ENCODE results near the gene RPTOR.

RPTOR gene

DNA sequence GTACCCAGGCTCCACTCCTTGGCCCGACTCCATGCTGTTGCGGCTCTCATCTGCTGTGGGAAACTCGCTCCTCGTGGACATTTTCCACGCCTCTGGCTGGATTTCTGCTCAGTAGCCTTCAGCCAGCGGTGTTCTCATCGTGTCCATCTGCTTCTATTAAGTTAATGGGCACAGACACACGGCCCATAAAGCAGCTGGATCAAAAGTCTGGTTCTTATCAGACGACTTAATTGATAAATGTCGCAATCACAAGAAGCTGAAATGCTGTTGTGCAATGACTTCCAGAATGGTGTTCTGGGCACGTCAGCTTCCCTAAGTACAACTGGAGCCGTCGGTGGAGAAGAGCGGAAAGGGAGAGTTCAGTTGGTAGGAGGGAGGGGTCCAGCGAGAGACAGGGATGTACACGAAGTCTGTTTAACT, 235.3 kb downstream of the RPTOR start:
- Histone ChIP-seq H3K9ac (ENCODE audit: low read length) (peak overlapping the region; percentile 74), H3K9me3 (ENCODE audit: control insufficient read depth, low read length) (no peaks in the 10 kb centered on the region), H3K4me1 (ENCODE audit: control insufficient read depth, insufficient read depth, low read length) (peaks cover 48% of the 10 kb centered on the region), H3K4me3 (ENCODE audit: low read length) (peak overlapping the region; percentile 62), H3K36me3 (ENCODE audit: control insufficient read depth, insufficient read depth, low read length, severe bottlenecking) (no peaks in the 10 kb centered on the region), H3K27me3 (replicated peaks; ENCODE audit: control insufficient read depth, insufficient read depth, low read length) (no peaks in the 10 kb centered on the region)
- peak; percentile 80 for DNase-seq (ENCODE audit: low read depth)

DNA sequence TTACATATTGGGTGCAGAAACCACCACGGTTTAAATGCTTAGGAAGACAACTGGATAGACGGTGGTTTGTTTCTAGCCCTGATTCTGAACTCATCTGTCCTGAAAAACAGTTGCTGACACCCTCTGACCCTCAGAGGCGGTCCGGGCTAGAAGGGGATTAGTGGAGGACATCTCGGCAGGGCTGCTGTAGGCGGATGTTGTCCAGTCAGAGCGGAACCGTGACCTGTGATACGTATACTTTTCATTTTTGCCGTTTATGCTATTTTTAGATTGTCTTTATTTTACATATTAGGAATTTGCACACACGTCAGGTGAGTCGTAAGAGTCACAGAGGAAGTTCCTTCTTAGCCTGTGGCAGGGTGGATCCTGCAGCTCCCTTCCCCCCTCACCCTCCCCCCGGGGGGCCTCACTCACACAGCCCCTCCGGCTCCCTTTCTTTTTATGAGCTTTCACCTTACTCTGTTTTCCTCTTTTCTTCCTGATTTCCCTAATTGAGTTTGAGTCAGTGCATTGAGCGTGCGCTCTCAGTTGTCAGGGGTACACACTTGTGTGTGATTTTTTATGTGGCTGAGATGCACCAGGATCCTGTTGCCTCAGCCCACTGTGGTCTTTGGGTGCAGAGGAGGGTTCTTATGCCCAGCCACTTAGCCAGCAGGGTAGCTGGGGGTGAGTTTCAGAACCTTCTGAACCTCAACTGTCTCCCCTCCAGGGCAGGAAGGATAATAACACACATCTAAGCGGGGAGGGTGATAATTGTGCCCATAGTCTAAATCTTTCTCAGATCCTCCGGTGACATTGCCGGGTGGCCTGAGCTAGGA, 236.0 kb downstream of the RPTOR start:
- H3K9ac ChIP-seq (ENCODE audit: low read length): peak overlapping the region; percentile 74
- no peak for DNase-seq (ENCODE audit: low read depth)
- no peaks in the 10 kb centered on the region for H3K36me3 ChIP-seq (ENCODE audit: control insufficient read depth, insufficient read depth, low read length, severe bottlenecking)
- H3K4me3 ChIP-seq (ENCODE audit: low read length): peak overlapping the region; percentile 62
- H3K9me3 ChIP-seq (ENCODE audit: control insufficient read depth, low read length): no peaks in the 10 kb centered on the region
- no peaks in the 10 kb centered on the region for H3K27me3 ChIP-seq (replicated peaks; ENCODE audit: control insufficient read depth, insufficient read depth, low read length)
- H3K4me1 ChIP-seq (ENCODE audit: control insufficient read depth, insufficient read depth, low read length): peaks cover 49% of the 10 kb centered on the region

DNA sequence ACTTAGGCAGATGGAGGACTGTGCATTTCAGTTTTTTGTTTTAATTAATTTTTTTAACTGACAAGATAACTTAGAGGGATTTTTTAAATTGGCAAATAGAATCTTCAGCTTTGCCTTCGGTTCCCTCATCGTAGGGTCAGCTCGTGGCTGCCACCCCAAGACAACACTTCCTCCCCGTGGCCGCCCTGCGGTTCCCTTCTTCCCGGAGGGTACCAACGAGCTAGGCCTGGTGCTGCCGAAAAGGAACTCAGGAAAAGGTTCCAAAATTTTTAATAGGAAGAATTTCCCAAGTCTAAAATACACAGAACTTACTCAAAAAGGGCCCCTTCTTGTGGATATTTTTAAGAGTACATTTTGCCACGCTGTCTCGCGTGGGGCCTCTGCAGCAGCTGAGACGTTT, 236.6 kb downstream of the RPTOR start:
- Histone ChIP-seq H3K4me1 (ENCODE audit: control insufficient read depth, insufficient read depth, low read length) (peaks cover 49% of the 10 kb centered on the region), H3K9me3 (ENCODE audit: control insufficient read depth, low read length) (no peaks in the 10 kb centered on the region), H3K36me3 (ENCODE audit: control insufficient read depth, insufficient read depth, low read length, severe bottlenecking) (no peaks in the 10 kb centered on the region), H3K9ac (ENCODE audit: low read length) (peak overlapping the region; percentile 74), H3K27me3 (replicated peaks; ENCODE audit: control insufficient read depth, insufficient read depth, low read length) (no peaks in the 10 kb centered on the region), H3K4me3 (ENCODE audit: low read length) (no peak overlapping the region)
- DNase-seq (ENCODE audit: low read depth): no peak

DNA sequence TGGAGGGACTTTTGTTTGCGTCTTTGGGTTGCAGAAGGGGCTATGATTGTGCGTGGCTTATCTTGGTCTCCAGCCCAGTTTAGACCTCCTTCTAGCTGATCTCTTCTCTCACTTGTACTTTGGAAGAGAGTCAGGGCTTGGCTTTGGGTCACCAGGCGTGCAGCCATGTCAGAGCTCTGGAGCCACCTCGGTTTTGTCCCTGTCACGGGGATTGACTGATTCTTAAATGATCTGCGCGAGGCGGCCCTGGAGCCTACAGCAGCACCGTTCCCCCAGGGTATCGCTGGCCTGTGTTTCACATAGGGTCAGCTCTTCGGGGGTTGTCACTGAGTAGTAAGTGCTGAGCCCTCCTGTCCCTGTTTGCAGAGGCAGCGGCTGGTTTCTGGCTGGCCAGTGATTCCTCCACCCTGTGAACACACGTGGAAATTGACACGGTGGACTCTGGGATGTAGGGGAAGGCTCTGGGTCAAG, 237.2 kb downstream of the RPTOR start:
- peaks cover 49% of the 10 kb centered on the region for H3K4me1 ChIP-seq (ENCODE audit: control insufficient read depth, insufficient read depth, low read length)

DNA sequence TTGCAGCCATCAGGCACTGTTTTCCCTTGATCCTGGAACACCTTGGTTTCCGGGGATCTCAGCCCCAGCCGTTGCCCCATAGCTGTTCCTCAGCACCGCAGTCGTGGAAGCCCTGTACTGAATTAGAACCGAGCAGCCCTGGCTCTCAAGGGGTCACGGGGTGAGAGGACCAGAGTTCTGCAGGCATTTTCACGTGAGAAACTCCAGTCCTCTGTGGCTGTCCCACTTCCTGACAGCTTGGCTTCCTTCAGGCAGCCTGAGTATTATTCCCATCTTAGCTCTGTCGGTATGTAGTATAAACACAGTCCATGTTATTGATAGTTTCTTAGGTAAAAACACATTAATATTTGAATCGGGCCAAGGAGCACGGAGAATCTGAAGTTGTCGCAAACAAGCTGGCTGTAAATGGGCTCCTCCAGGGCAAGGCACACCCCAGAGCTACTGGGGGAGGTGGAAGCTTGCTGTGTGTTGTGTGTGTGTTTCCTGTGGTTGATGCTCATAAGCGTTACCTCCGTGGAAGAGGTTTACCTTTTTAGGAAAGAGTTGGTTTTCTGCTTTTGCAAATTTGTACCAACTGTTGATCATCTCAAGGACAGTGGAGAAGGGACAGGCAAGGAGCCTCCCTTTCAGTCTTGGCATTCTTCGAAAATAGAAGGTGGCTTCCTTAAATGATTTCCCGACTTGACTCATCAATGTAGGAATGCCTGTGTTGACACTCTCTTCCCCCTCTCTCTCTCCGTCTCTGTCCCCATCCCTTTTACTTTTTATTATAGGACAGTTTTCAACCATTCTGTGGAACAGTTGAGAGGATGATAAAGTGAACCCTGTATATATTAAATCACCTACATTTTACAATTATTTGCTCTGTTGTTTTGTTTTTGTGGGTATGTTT, 238.1 kb downstream of the RPTOR start:
- peak overlapping the region; percentile 8 for H3K4me3 ChIP-seq (ENCODE audit: low read length)
- H3K27me3 ChIP-seq (replicated peaks; ENCODE audit: control insufficient read depth, insufficient read depth, low read length): no peaks in the 10 kb centered on the region
- H3K9ac ChIP-seq (ENCODE audit: low read length): peak overlapping the region; percentile 62
- H3K9me3 ChIP-seq (ENCODE audit: control insufficient read depth, low read length): no peaks in the 10 kb centered on the region
- peak; percentile 46 for DNase-seq (ENCODE audit: low read depth)
- H3K36me3 ChIP-seq (ENCODE audit: control insufficient read depth, insufficient read depth, low read length, severe bottlenecking): no peaks in the 10 kb centered on the region
- peaks cover 49% of the 10 kb centered on the region for H3K4me1 ChIP-seq (ENCODE audit: control insufficient read depth, insufficient read depth, low read length)

More for the DNA sequence above, 237.2 kb downstream of the RPTOR start:
- H3K36me3 ChIP-seq (ENCODE audit: control insufficient read depth, insufficient read depth, low read length, severe bottlenecking): no peaks in the 10 kb centered on the region
- H3K9ac ChIP-seq (ENCODE audit: low read length): no peak overlapping the region
- no peak for DNase-seq (ENCODE audit: low read depth)
- H3K9me3 ChIP-seq (ENCODE audit: control insufficient read depth, low read length): no peaks in the 10 kb centered on the region
- H3K27me3 ChIP-seq (replicated peaks; ENCODE audit: control insufficient read depth, insufficient read depth, low read length): no peaks in the 10 kb centered on the region
- no peak overlapping the region for H3K4me3 ChIP-seq (ENCODE audit: low read length)

DNA sequence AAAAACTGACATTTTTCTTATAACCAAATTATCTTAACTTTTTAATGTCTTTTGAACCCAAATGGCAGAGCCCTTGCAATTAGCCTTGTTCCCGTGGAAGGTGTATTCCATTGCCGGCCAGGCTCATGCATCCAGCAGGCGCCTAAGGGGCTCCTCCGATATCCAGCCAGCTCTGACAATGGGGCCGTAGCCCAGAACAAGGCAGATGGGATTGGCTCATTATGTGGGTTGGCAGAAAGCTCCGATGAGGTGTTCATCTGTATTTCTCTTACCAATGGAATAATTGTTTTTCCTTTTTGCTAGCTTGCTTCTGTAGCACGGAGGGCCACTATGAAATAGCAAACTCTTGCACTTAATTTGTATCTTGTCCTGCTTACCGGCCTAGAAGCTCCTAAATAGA, 238.8 kb downstream of the RPTOR start:
- Histone ChIP-seq H3K9me3 (ENCODE audit: control insufficient read depth, low read length) (no peaks in the 10 kb centered on the region), H3K9ac (ENCODE audit: low read length) (peak overlapping the region; percentile 62), H3K27me3 (replicated peaks; ENCODE audit: control insufficient read depth, insufficient read depth, low read length) (no peaks in the 10 kb centered on the region), H3K36me3 (ENCODE audit: control insufficient read depth, insufficient read depth, low read length, severe bottlenecking) (no peaks in the 10 kb centered on the region), H3K4me1 (ENCODE audit: control insufficient read depth, insufficient read depth, low read length) (peaks cover 50% of the 10 kb centered on the region), H3K4me3 (ENCODE audit: low read length) (peak overlapping the region; percentile 8)
- no peak for DNase-seq (ENCODE audit: low read depth)

DNA sequence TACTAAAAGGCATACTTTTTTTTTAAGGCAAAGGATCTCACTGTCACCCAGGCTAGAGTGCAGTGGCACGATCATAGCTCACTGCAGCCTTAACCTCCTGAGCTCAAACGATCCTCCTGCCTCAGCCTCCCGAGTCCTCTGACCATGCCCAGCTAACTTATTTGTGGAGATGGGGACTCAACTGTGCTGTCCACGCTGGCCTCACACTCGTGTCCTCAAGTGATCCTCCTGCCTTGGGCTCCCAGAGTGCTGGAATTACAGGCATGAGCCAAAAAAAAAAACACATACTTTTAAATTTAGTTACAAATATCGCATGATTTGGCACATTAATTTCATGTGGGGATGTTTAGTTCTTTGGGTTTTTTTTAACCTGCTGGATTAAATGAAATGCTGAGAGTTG, 239.3 kb downstream of the RPTOR start:
- Histone ChIP-seq H3K36me3 (ENCODE audit: control insufficient read depth, insufficient read depth, low read length, severe bottlenecking) (no peaks in the 10 kb centered on the region), H3K4me3 (ENCODE audit: low read length) (peak overlapping the region; percentile 8), H3K27me3 (replicated peaks; ENCODE audit: control insufficient read depth, insufficient read depth, low read length) (no peaks in the 10 kb centered on the region), H3K4me1 (ENCODE audit: control insufficient read depth, insufficient read depth, low read length) (peaks cover 55% of the 10 kb centered on the region), H3K9ac (ENCODE audit: low read length) (peak overlapping the region; percentile 62), H3K9me3 (ENCODE audit: control insufficient read depth, low read length) (no peaks in the 10 kb centered on the region)
- DNase-seq (ENCODE audit: low read depth): peak; percentile 15

DNA sequence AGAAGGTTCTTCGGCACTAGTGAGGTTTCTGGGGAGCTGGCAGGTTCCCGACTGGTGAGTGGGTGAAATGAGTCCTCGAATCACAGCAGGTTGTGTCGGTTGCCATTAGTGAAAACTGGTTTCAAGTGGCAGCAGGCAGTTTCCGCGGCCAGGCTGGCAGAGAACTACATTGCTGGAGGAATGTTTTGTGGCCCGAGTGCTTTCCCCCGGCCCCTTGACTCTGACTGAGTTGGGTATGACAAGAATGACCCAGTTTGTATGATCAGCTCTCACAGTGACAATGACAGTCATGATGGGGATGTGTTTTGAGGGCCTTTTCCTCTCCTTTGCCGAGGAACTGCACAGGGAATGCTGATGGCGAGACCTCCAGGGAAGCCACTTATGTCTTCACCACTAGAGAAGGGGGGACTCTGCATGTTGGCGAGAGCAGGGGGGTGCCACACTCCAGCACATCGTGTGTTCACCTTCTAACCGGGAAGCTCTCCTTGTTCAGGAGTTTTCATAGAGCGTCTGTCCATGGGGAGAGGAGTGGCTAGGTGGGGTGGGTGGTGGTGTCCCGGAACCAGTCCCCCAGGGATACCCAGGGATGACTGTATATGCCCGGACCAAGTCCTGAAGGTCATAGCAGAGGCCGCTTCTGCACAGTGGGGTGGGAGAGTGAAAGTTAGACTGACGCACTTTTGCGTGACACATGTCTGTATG, 241.0 kb downstream of the RPTOR start:
- Histone ChIP-seq H3K9me3 (ENCODE audit: control insufficient read depth, low read length) (no peaks in the 10 kb centered on the region), H3K4me3 (ENCODE audit: low read length) (no peak overlapping the region), H3K27me3 (replicated peaks; ENCODE audit: control insufficient read depth, insufficient read depth, low read length) (no peaks in the 10 kb centered on the region), H3K9ac (ENCODE audit: low read length) (no peak overlapping the region), H3K4me1 (ENCODE audit: control insufficient read depth, insufficient read depth, low read length) (peaks cover 57% of the 10 kb centered on the region), H3K36me3 (ENCODE audit: control insufficient read depth, insufficient read depth, low read length, severe bottlenecking) (no peaks in the 10 kb centered on the region)
- DNase-seq (ENCODE audit: low read depth): no peak

DNA sequence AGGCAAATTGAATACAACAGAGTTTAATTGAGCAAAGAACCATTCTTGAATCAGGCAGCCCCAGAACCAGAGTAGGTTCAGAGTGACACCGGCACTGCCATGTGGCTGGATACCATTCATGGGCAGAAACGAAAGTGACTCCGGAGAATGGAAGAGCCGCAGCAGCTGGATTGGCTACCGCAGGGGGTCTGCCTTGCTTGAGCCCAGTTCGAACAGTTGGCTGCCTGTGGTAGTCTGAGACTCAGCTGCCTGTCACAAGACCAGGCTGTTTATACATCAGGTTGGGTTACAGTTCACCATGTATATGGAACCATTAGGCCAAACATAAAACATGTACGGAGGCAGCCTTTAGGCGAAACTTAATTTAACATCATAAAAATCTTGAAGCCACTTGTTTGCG, 241.8 kb downstream of the RPTOR start:
- Histone ChIP-seq H3K4me1 (ENCODE audit: control insufficient read depth, insufficient read depth, low read length) (peaks cover 59% of the 10 kb centered on the region), H3K9me3 (ENCODE audit: control insufficient read depth, low read length) (no peaks in the 10 kb centered on the region)

DNA sequence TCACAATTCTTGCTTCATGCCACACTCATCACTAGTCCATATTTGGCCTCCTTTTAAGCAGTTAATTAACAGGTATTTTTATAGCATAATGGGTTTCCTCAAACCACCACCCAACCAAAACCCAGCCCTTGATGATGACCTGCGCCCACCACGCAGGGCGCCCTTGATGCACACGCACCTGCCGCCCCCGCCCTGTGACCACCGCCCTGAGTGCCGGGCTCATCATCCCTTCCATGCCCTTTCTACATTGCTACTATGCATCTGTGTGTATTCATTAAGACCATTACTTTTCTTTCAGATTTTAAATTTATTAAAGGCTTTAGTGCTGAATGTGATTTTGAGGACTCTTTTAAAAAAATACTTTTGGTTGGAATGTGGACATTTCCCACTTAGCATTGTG, 242.2 kb downstream of the RPTOR start:
- H3K27me3 ChIP-seq (replicated peaks; ENCODE audit: control insufficient read depth, insufficient read depth, low read length): no peaks in the 10 kb centered on the region
- H3K4me3 ChIP-seq (ENCODE audit: low read length): no peak overlapping the region
- H3K9ac ChIP-seq (ENCODE audit: low read length): no peak overlapping the region
- H3K9me3 ChIP-seq (ENCODE audit: control insufficient read depth, low read length): no peaks in the 10 kb centered on the region
- H3K36me3 ChIP-seq (ENCODE audit: control insufficient read depth, insufficient read depth, low read length, severe bottlenecking): no peaks in the 10 kb centered on the region
- peaks cover 59% of the 10 kb centered on the region for H3K4me1 ChIP-seq (ENCODE audit: control insufficient read depth, insufficient read depth, low read length)
- DNase-seq (ENCODE audit: low read depth): no peak

More for the DNA sequence above, 241.8 kb downstream of the RPTOR start:
- no peak for DNase-seq (ENCODE audit: low read depth)
- no peaks in the 10 kb centered on the region for H3K27me3 ChIP-seq (replicated peaks; ENCODE audit: control insufficient read depth, insufficient read depth, low read length)
- H3K9ac ChIP-seq (ENCODE audit: low read length): no peak overlapping the region
- H3K4me3 ChIP-seq (ENCODE audit: low read length): no peak overlapping the region
- H3K36me3 ChIP-seq (ENCODE audit: control insufficient read depth, insufficient read depth, low read length, severe bottlenecking): no peaks in the 10 kb centered on the region

DNA sequence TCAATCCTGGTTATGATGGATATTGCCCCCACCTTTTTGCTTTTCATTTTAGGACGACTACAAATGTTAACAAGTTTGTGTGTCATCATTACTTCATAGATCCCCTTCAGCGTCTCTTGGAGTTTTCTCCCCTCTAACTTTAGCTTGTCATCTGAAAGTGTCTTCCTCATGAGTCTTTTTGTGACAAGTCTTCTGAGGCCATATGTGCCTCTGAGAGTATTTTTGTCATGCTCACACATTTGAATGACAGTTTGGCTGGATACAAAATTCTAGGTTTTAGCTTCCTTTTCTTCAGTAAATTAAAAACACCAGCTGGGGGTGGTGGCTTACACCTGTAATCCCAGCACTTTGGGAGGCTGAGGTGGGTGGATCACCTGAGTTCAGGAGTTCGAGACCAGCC, 243.2 kb downstream of the RPTOR start:
- Histone ChIP-seq H3K9ac (ENCODE audit: low read length) (no peak overlapping the region), H3K36me3 (ENCODE audit: control insufficient read depth, insufficient read depth, low read length, severe bottlenecking) (no peaks in the 10 kb centered on the region), H3K4me3 (ENCODE audit: low read length) (no peak overlapping the region), H3K27me3 (replicated peaks; ENCODE audit: control insufficient read depth, insufficient read depth, low read length) (no peaks in the 10 kb centered on the region), H3K4me1 (ENCODE audit: control insufficient read depth, insufficient read depth, low read length) (peaks cover 60% of the 10 kb centered on the region), H3K9me3 (ENCODE audit: control insufficient read depth, low read length) (no peaks in the 10 kb centered on the region)
- DNase-seq (ENCODE audit: low read depth): no peak

Data from adipocyte (in vitro differentiated cells).